HepG2 (cell line): Measurements from ENCODE around the gene SYNGR2. TPM values are rescaled to one million over a fixed set of nuclear protein-coding genes. Genes with fewer than 3 reads are reported as not detected.

ENCODE experiments used
- CCDC6 ChIP-seq: sonication (generic); formaldehyde crosslinking; IDR thresholded peaks from 2 replicates; pipeline ENCODE4 v1.8.1; 2022; ENCODE audit warnings: mild to moderate bottlenecking, missing genetic modification reagents, moderate library complexity
- HMGA1 ChIP-seq: sonication (generic); formaldehyde crosslinking; conservative IDR thresholded peaks from 2 replicates; pipeline ENCODE4 v1.4.0; 2020; ENCODE audit warnings: missing genetic modification reagents
- JDP2 ChIP-seq: sonication (generic); formaldehyde crosslinking; IDR thresholded peaks from 2 replicates; pipeline ENCODE4 v1.8.1; 2022; ENCODE audit warnings: missing genetic modification reagents, borderline replicate concordance
- MAFK ChIP-seq, 2 experiments: IDR thresholded peaks in 1 of 2; conservative IDR thresholded peaks in 1 of 2; 2 replicates each; pipeline ENCODE4 v1.6.1; 2011; ENCODE audit warnings: improper control_type of control experiment in 2 of 2, low read length in 2 of 2
- NFIB ChIP-seq: sonication (generic); formaldehyde crosslinking; IDR thresholded peaks from 2 replicates; pipeline ENCODE4 v1.9.0; 2021; ENCODE audit warnings: missing genetic modification reagents, mild to moderate bottlenecking, borderline replicate concordance
- RBM22 ChIP-seq: fragments of 200-400 bp; formaldehyde crosslinking; optimal IDR thresholded peaks from 2 replicates; pipeline ENCODE3; 2017; ENCODE audit warnings: mild to moderate bottlenecking, low read length, moderate library complexity
- SALL1 ChIP-seq: sonication (generic); formaldehyde crosslinking; IDR thresholded peaks from 2 replicates; pipeline ENCODE4 v1.8.0; 2022; ENCODE audit warnings: mild to moderate bottlenecking, missing genetic modification reagents
- TARDBP ChIP-seq: sonication (generic); formaldehyde crosslinking; IDR thresholded peaks from 2 replicates; pipeline ENCODE4 v1.8.0; 2022; ENCODE audit warnings: mild to moderate bottlenecking, missing genetic modification reagents
- ZNF136 ChIP-seq: sonication (generic); formaldehyde crosslinking; IDR thresholded peaks from 2 replicates; pipeline ENCODE4 v1.8.1; 2022; ENCODE audit warnings: low read depth, mild to moderate bottlenecking, moderate library complexity, missing genetic modification reagents
- ZNF224 ChIP-seq: sonication (generic); formaldehyde crosslinking; IDR thresholded peaks from 2 replicates; pipeline ENCODE4 v1.5.0; 2020; ENCODE audit warnings: mild to moderate bottlenecking, missing genetic modification reagents
- ZNF253 ChIP-seq: sonication (generic); formaldehyde crosslinking; IDR thresholded peaks from 2 replicates; pipeline ENCODE4 v1.8.0; 2022; ENCODE audit warnings: mild to moderate bottlenecking, missing genetic modification reagents, borderline replicate concordance
- ZNF33B ChIP-seq: sonication (generic); formaldehyde crosslinking; IDR thresholded peaks from 2 replicates; pipeline ENCODE4 v1.5.1; 2020; ENCODE audit warnings: mild to moderate bottlenecking, missing genetic modification reagents
- ZNF484 ChIP-seq: sonication (generic); formaldehyde crosslinking; IDR thresholded peaks from 2 replicates; pipeline ENCODE4 v1.5.1; 2020; ENCODE audit warnings: mild to moderate bottlenecking, low read depth, missing genetic modification reagents, borderline replicate concordance
- polyA plus RNA-seq, 8 experiments: library from polyadenylated mRNA; depleted of rRNA in 3 of 8; stranded (reverse) in 7 of 8; unstranded in 1 of 8; fragments of >200 nt; fragmentation: Illumina TruSeq in 4 of 8; extraction: Trizol in 4 of 8; gene quantifications; 2 replicates each; pipeline versions ENCODE4 v1.2.1 to v1.2.3, GENCODE V29; 2011 to 2016; ENCODE audit warnings: low read depth in 4 of 8, missing spikeins in 1 of 8, mixed read lengths in 1 of 8; ENCODE audit not compliant: insufficient read depth in 1 of 8
- total RNA-seq, 5 experiments: library from RNA; depleted of rRNA; stranded (reverse); fragments of >200 nt; fragmentation: Illumina TruSeq; extraction: Trizol; gene quantifications; 2 replicates each; pipeline ENCODE4 v1.2.3, GENCODE V29; 2016; ENCODE audit warnings: low read depth in 1 of 5
- TF ChIP-seq, protein P1 (sequence below): IDR thresholded peaks from 2 replicates; pipeline ENCODE4 v1.4.0; 2020; ENCODE audit warnings: mild to moderate bottlenecking, missing genetic modification reagents
- TF ChIP-seq, protein P2 (sequence below): IDR thresholded peaks from 2 replicates; pipeline ENCODE4 v1.6.1; 2016; ENCODE audit warnings: control low read depth
- TF ChIP-seq, protein P3 (sequence below): sonication (generic); formaldehyde crosslinking; IDR thresholded peaks from 2 replicates; pipeline ENCODE4 v1.4.0; 2020; ENCODE audit warnings: missing genetic modification reagents
- TF ChIP-seq, protein P4 (sequence below): sonication (generic); formaldehyde crosslinking; IDR thresholded peaks from 2 replicates; pipeline ENCODE4 v1.4.0; 2020; ENCODE audit warnings: missing genetic modification reagents, borderline replicate concordance

The SYNGR2 gene
- total and polyA plus RNA-seq, 2 of the 13 experiments (the other 11 are each of a cell fraction or from before 2014, with no cell fraction given) = 46.7 to 170 TPM

DNA sequence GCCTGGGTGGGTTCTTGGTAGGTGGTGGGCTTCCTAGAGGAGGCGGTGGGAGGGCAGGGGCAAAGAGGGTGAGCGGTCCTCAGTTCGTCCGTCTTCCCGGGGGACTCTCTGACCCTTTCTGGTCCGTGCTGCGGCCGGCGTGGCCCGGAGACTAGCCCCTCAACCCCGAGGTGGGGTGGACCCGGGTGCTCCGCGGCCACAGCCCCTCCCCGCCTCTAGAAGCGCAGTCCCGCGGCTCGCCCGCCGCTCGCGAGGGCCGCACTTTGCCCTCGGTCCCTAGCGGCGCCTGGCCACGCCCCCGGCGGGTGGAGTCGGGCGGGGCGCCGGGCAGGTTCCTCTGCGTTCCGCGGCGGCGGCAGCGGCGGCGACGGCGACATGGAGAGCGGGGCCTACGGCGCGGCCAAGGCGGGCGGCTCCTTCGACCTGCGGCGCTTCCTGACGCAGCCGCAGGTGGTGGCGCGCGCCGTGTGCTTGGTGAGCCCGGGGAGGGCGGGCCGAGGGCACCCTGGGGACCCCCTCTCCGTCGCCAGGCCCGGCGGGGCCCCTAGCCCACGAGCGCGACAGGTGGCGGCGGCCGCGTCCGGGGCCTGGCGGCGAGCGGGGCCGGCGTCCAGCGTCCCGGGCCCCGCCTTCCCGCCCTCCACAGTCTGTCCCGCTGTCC, at the start of gene SYNGR2 (continued):
- TF ChIP-seq HMGA1 (no peak), SALL1 (CRISPR knock-in tag) (peak; percentile 83), MAFK (conservative IDR thresholded peaks at IDR 0.05 in 1 of 2, IDR thresholded peaks at IDR 0.05 in 1 of 2; ENCODE audit: low read length in 2 of 2) (no peak), RBM22 (no peak), TARDBP (CRISPR knock-in tag) (peak; percentile 48; the same call in 1 of the 2 replicates), ZNF224 (CRISPR knock-in tag) (0 out of 2 replicates have a peak, but pooled peaks have one; percentile 58), JDP2 (CRISPR knock-in tag) (no peak), NFIB (CRISPR knock-in tag) (no peak), CCDC6 (CRISPR knock-in tag) (peak; percentile 57; the same call in 1 of the 2 replicates), ZNF33B (CRISPR knock-in tag) (peak; percentile 65; the same call in 1 of the 2 replicates), ZNF136 (no peak), ZNF253 (CRISPR knock-in tag) (0 out of 2 replicates have a peak, but pooled peaks have one; percentile 26), ZNF484 (no peak)
- TF ChIP-seq, protein P1, sequence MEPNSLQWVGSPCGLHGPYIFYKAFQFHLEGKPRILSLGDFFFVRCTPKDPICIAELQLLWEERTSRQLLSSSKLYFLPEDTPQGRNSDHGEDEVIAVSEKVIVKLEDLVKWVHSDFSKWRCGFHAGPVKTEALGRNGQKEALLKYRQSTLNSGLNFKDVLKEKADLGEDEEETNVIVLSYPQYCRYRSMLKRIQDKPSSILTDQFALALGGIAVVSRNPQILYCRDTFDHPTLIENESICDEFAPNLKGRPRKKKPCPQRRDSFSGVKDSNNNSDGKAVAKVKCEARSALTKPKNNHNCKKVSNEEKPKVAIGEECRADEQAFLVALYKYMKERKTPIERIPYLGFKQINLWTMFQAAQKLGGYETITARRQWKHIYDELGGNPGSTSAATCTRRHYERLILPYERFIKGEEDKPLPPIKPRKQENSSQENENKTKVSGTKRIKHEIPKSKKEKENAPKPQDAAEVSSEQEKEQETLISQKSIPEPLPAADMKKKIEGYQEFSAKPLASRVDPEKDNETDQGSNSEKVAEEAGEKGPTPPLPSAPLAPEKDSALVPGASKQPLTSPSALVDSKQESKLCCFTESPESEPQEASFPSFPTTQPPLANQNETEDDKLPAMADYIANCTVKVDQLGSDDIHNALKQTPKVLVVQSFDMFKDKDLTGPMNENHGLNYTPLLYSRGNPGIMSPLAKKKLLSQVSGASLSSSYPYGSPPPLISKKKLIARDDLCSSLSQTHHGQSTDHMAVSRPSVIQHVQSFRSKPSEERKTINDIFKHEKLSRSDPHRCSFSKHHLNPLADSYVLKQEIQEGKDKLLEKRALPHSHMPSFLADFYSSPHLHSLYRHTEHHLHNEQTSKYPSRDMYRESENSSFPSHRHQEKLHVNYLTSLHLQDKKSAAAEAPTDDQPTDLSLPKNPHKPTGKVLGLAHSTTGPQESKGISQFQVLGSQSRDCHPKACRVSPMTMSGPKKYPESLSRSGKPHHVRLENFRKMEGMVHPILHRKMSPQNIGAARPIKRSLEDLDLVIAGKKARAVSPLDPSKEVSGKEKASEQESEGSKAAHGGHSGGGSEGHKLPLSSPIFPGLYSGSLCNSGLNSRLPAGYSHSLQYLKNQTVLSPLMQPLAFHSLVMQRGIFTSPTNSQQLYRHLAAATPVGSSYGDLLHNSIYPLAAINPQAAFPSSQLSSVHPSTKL = peak; percentile 51; the same call in 1 of the 2 replicates
- TF ChIP-seq, protein P2, sequence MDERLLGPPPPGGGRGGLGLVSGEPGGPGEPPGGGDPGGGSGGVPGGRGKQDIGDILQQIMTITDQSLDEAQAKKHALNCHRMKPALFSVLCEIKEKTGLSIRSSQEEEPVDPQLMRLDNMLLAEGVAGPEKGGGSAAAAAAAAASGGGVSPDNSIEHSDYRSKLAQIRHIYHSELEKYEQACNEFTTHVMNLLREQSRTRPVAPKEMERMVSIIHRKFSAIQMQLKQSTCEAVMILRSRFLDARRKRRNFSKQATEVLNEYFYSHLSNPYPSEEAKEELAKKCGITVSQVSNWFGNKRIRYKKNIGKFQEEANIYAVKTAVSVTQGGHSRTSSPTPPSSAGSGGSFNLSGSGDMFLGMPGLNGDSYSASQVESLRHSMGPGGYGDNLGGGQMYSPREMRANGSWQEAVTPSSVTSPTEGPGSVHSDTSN = no peak
- TF ChIP-seq, protein P3, sequence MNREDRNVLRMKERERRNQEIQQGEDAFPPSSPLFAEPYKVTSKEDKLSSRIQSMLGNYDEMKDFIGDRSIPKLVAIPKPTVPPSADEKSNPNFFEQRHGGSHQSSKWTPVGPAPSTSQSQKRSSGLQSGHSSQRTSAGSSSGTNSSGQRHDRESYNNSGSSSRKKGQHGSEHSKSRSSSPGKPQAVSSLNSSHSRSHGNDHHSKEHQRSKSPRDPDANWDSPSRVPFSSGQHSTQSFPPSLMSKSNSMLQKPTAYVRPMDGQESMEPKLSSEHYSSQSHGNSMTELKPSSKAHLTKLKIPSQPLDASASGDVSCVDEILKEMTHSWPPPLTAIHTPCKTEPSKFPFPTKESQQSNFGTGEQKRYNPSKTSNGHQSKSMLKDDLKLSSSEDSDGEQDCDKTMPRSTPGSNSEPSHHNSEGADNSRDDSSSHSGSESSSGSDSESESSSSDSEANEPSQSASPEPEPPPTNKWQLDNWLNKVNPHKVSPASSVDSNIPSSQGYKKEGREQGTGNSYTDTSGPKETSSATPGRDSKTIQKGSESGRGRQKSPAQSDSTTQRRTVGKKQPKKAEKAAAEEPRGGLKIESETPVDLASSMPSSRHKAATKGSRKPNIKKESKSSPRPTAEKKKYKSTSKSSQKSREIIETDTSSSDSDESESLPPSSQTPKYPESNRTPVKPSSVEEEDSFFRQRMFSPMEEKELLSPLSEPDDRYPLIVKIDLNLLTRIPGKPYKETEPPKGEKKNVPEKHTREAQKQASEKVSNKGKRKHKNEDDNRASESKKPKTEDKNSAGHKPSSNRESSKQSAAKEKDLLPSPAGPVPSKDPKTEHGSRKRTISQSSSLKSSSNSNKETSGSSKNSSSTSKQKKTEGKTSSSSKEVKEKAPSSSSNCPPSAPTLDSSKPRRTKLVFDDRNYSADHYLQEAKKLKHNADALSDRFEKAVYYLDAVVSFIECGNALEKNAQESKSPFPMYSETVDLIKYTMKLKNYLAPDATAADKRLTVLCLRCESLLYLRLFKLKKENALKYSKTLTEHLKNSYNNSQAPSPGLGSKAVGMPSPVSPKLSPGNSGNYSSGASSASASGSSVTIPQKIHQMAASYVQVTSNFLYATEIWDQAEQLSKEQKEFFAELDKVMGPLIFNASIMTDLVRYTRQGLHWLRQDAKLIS (CRISPR knock-in tag) = no peak
- TF ChIP-seq, protein P4, sequence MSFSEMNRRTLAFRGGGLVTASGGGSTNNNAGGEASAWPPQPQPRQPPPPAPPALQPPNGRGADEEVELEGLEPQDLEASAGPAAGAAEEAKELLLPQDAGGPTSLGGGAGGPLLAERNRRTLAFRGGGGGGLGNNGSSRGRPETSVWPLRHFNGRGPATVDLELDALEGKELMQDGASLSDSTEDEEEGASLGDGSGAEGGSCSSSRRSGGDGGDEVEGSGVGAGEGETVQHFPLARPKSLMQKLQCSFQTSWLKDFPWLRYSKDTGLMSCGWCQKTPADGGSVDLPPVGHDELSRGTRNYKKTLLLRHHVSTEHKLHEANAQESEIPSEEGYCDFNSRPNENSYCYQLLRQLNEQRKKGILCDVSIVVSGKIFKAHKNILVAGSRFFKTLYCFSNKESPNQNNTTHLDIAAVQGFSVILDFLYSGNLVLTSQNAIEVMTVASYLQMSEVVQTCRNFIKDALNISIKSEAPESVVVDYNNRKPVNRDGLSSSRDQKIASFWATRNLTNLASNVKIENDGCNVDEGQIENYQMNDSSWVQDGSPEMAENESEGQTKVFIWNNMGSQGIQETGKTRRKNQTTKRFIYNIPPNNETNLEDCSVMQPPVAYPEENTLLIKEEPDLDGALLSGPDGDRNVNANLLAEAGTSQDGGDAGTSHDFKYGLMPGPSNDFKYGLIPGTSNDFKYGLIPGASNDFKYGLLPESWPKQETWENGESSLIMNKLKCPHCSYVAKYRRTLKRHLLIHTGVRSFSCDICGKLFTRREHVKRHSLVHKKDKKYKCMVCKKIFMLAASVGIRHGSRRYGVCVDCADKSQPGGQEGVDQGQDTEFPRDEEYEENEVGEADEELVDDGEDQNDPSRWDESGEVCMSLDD = 0 out of 2 replicates have a peak, but pooled peaks have one; percentile 59
